H1 (cell line): ENCODE data around the gene GTF2E1. TPM values are rescaled to one million over a fixed set of nuclear protein-coding genes. Genes with fewer than 3 reads are reported as not detected.

ENCODE experiments used
- CTCF ChIA-PET: fragments of 300-600 bp; sonication (Branson Sonifier 250); formaldehyde crosslinking; loops from one replicate; lab custom pipeline; 2021; ENCODE audit not compliant: partially characterized antibody; lab: Charles Lee
- POLR2A ChIA-PET: fragments of 300-600 bp; sonication (Branson Sonifier 250); formaldehyde crosslinking; loops from one replicate; lab custom pipeline; 2021; ENCODE audit warnings: inconsistent platforms; ENCODE audit not compliant: partially characterized antibody; lab: Charles Lee
- DNase-seq, 2 experiments: peaks; one replicate each; pipeline versions ENCODE4 v3.0.0 to v3.0.0-alpha.2; 2010 to 2022; ENCODE audit warnings: low spot score in 2 of 2, low read depth in 1 of 2, mixed read lengths in 1 of 2
- FAIRE-seq: peaks from 2 replicates; lab custom pipeline; 2011; peaks lifted over from hg19 to GRCh38; lab: Jason Lieb, UNC
- H2AFZ ChIP-seq: 2 replicates; pipeline ENCODE4 v1.8.1; 2012; ENCODE audit warnings: low read length, inconsistent platforms
- H2AK5ac ChIP-seq: 2 replicates; pipeline ENCODE4 v1.6.1; 2013; ENCODE audit warnings: low read depth, low read length
- H2BK120ac ChIP-seq: replicated peaks from 2 replicates; pipeline ENCODE3; 2013; ENCODE audit warnings: low read depth, low read length, inconsistent platforms
- H2BK12ac ChIP-seq: 2 replicates; pipeline ENCODE4 v1.6.1; 2013; ENCODE audit warnings: low read depth, low read length
- H2BK15ac ChIP-seq: 2 replicates; pipeline ENCODE4 v1.6.1; 2013; ENCODE audit warnings: low read length
- H2BK20ac ChIP-seq: 2 replicates; pipeline ENCODE4 v1.6.1; 2013; ENCODE audit warnings: low read length
- H2BK5ac ChIP-seq: 2 replicates; pipeline ENCODE4 v1.6.1; 2013; ENCODE audit warnings: low read depth, low read length
- H3K14ac ChIP-seq: 2 replicates; pipeline ENCODE4 v1.6.1; 2013; ENCODE audit warnings: inconsistent platforms; ENCODE audit not compliant: insufficient read length
- H3K18ac ChIP-seq: 2 replicates; pipeline ENCODE4 v1.6.1; 2013; ENCODE audit warnings: low read length; ENCODE audit errors: extremely low read depth
- H3K23ac ChIP-seq: 2 replicates; pipeline ENCODE4 v1.6.1; 2013; ENCODE audit warnings: inconsistent platforms; ENCODE audit not compliant: insufficient read length
- H3K23me2 ChIP-seq: 2 replicates; pipeline ENCODE4 v1.6.1; 2013; ENCODE audit warnings: low read depth, low read length
- H3K27ac ChIP-seq: 2 replicates; pipeline ENCODE4 v1.6.1; 2011; ENCODE audit warnings: low read depth, low read length, inconsistent platforms
- H3K27me3 ChIP-seq, 4 experiments: replicated peaks in 1 of 4; 1 replicate in 1 of 4; 2 replicates in 3 of 4; pipeline versions ENCODE4 v1.6.1 to v1.8.1; 2011 to 2013; ENCODE audit warnings: low read length in 3 of 4, mild to moderate bottlenecking in 3 of 4, inconsistent platforms in 2 of 4, mixed read lengths in 2 of 4, moderate library complexity in 1 of 4; ENCODE audit not compliant: control insufficient read depth in 3 of 4, insufficient read depth in 3 of 4; ENCODE audit errors: extremely low read depth in 1 of 4
- H3K36me3 ChIP-seq, 4 experiments: 2 replicates each; pipeline versions ENCODE4 v1.6.1 to v1.8.1; 2011 to 2013; ENCODE audit warnings: mild to moderate bottlenecking in 4 of 4, low read length in 3 of 4, moderate library complexity in 2 of 4, control low read depth in 1 of 4, inconsistent platforms in 1 of 4; ENCODE audit not compliant: insufficient read depth in 4 of 4, control insufficient read depth in 2 of 4
- H3K4ac ChIP-seq: replicated peaks from 2 replicates; pipeline ENCODE3; 2013; ENCODE audit warnings: low read length, low read depth, mixed read lengths, inconsistent platforms; ENCODE audit not compliant: insufficient read length
- H3K4me1 ChIP-seq, 4 experiments: replicated peaks in 1 of 4; 1 replicate in 1 of 4; 2 replicates in 3 of 4; pipeline versions ENCODE4 v1.6.1 to v1.8.1; 2011 to 2013; ENCODE audit warnings: low read length in 3 of 4, inconsistent platforms in 2 of 4, mixed read lengths in 1 of 4; ENCODE audit not compliant: insufficient read depth in 4 of 4, control insufficient read depth in 3 of 4
- H3K4me2 ChIP-seq, 2 experiments: 2 replicates each; pipeline versions ENCODE4 v1.6.1 to v1.8.1; 2011 to 2013; ENCODE audit warnings: low read depth in 2 of 2, low read length in 2 of 2, control low read depth in 1 of 2, inconsistent platforms in 1 of 2, mild to moderate bottlenecking in 1 of 2; ENCODE audit not compliant: insufficient read depth in 1 of 2
- H3K4me3 ChIP-seq, 4 experiments: fragments of 200-600, 300-600 bp in 1 of 4; sonication (generic), shearing (Covaris generic), sonication (Bioruptor Twin) in 1 of 4; 2 replicates each; pipeline versions ENCODE4 v1.5.1 to v1.8.1; 2011 to 2016; ENCODE audit warnings: low read length in 4 of 4, low read depth in 3 of 4, control low read depth in 2 of 4, inconsistent platforms in 2 of 4, mild to moderate bottlenecking in 2 of 4, mixed read lengths in 1 of 4, moderate library complexity in 1 of 4; ENCODE audit not compliant: insufficient read depth in 2 of 4; ENCODE audit errors: extremely low read depth in 1 of 4
- H3K56ac ChIP-seq: replicated peaks from 2 replicates; pipeline ENCODE3; 2013; ENCODE audit warnings: low read depth, mild to moderate bottlenecking, mixed read lengths, low read length, inconsistent platforms; ENCODE audit not compliant: insufficient read length
- H3K79me1 ChIP-seq: 2 replicates; pipeline ENCODE4 v1.6.1; 2013; ENCODE audit warnings: low read depth, low read length, control low read depth
- H3K79me2 ChIP-seq, 2 experiments: 2 replicates each; pipeline versions ENCODE4 v1.6.1 to v1.8.1; 2012 to 2013; ENCODE audit warnings: low read length in 2 of 2, mild to moderate bottlenecking in 2 of 2, inconsistent platforms in 1 of 2; ENCODE audit not compliant: insufficient read depth in 2 of 2, control insufficient read depth in 1 of 2
- H3K9ac ChIP-seq, 4 experiments: replicated peaks in 1 of 4; 1 replicate in 1 of 4; 2 replicates in 3 of 4; pipeline versions ENCODE4 v1.6.1 to v1.8.1; 2011 to 2013; ENCODE audit warnings: low read depth in 3 of 4, low read length in 3 of 4, control low read depth in 2 of 4, mild to moderate bottlenecking in 2 of 4, moderate library complexity in 2 of 4, inconsistent platforms in 1 of 4; ENCODE audit errors: extremely low read depth in 1 of 4
- H3K9me3 ChIP-seq, 2 experiments: 2 replicates each; pipeline versions ENCODE4 v1.6.1 to v1.8.1; 2012 to 2013; ENCODE audit warnings: mild to moderate bottlenecking in 2 of 2, moderate library complexity in 2 of 2, control low read depth in 1 of 2, inconsistent platforms in 1 of 2, low read depth in 1 of 2, low read length in 1 of 2, mixed read lengths in 1 of 2; ENCODE audit not compliant: insufficient read depth in 2 of 2
- H4K20me1 ChIP-seq, 2 experiments: replicated peaks in 1 of 2; 2 replicates each; pipeline versions ENCODE3 to v1.8.1; 2011 to 2013; ENCODE audit warnings: inconsistent platforms in 2 of 2, low read length in 2 of 2, mild to moderate bottlenecking in 1 of 2; ENCODE audit not compliant: insufficient read depth in 2 of 2, control insufficient read depth in 1 of 2
- H4K5ac ChIP-seq: 2 replicates; pipeline ENCODE4 v1.6.1; 2013; ENCODE audit warnings: low read length, low read depth, mixed read lengths, inconsistent platforms; ENCODE audit not compliant: insufficient read length
- H4K8ac ChIP-seq: 2 replicates; pipeline ENCODE4 v1.8.0; 2013; ENCODE audit warnings: mild to moderate bottlenecking, moderate library complexity, low read length, inconsistent platforms; ENCODE audit not compliant: insufficient read depth; ENCODE audit errors: extremely low read depth
- H4K91ac ChIP-seq: replicated peaks from 2 replicates; pipeline ENCODE3; 2013; ENCODE audit warnings: low read length, mixed read lengths, inconsistent platforms; ENCODE audit not compliant: insufficient read length
- TAF1 ChIP-seq: IDR thresholded peaks from 2 replicates; pipeline ENCODE4 v1.6.1; 2011; ENCODE audit warnings: mild to moderate bottlenecking, low read depth, low read length
- WGBS, 2 experiments: shearing (Covaris generic) in 1 of 2; methylation state at CpG; one replicate each; pipeline versions ENCODE4 v1.1.6 to v1.1.7; 2013 to 2015; ENCODE audit warnings: low lambda C conversion rate in 2 of 2, mixed read lengths in 2 of 2, inconsistent platforms in 1 of 2, low coverage in 1 of 2, missing lambda C conversion rate in 1 of 2; ENCODE audit not compliant: insufficient replicate concordance in 2 of 2, insufficient coverage in 1 of 2, insufficient read length in 1 of 2; ENCODE audit errors: extremely low coverage in 1 of 2, missing lambda C conversion rate in 1 of 2; 5-methylcytosine and 5-hydroxymethylcytosine counted together
- polyA plus RNA-seq, 7 experiments: library from polyadenylated mRNA; depleted of rRNA in 3 of 7; stranded (reverse) in 5 of 7; unstranded in 2 of 7; fragments of >200 nt in 5 of 7; fragments of 200-250 nt in 2 of 7; gene quantifications; 1 replicate in 5 of 7; 2 replicates in 1 of 7; 4 replicates in 1 of 7; pipeline versions ENCODE4 v1.2.1 to v1.2.3, GENCODE V29; 2011 to 2013; ENCODE audit warnings: missing spikeins in 2 of 7, mixed read lengths in 2 of 7
- total RNA-seq: library from RNA; stranded (reverse); fragmentation: NEBNext Ultra II Directional; extraction: Animal tissue kit (Norgen Biotek cat#: 25700); gene quantifications from 2 replicates; pipeline ENCODE4 v1.2.1, GENCODE V29; 2021
- TF ChIP-seq, protein P1 (sequence below): IDR thresholded peaks from 2 replicates; pipeline ENCODE4 v1.6.1; 2011; ENCODE audit warnings: low read length, improper control_type of control experiment
- TF ChIP-seq, protein P2 (sequence below): IDR thresholded peaks from 2 replicates; pipeline ENCODE4 v1.6.1; 2011; ENCODE audit warnings: low read depth, mild to moderate bottlenecking, low read length; ENCODE audit not compliant: insufficient read depth
- TF ChIP-seq, protein P3 (sequence below): IDR thresholded peaks from 2 replicates; pipeline ENCODE4 v1.6.1; 2012; ENCODE audit warnings: low read length, inconsistent platforms

The GTF2E1 gene
- total and polyA plus RNA-seq, 2 of the 8 experiments (the other 6 are each of a cell fraction or from before 2014, with no cell fraction given) = 37.4 to 73.3 TPM

DNA sequence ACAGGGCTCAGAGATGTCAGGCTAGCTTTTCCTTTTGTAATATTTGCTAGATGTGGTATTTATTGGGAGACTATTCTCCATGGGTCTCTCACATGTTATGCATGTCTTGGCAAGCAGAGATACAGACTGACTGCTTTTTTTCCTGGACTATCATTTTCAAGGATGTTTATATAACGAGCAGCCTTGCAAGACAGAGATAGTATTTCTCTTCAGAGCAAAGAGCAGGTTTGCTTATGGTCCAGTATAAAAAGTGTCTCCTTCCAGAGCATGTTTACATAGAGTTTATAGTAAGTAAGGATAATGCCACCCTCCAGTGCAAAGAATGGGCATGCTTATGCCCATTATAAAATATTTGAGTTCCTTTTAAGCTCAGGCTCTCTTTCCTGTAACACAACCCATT, 24.6 kb downstream of the GTF2E1 start:
- Histone ChIP-seq H3K4ac (no peak overlapping the region), H3K36me3 (peaks cover 0 to 6% (median 2%) of the 10 kb centered on the region in 4 experiments; a peak in 3 of 8 replicates), H3K4me1 (peaks cover 0 to 10% (median 2%) of the 10 kb centered on the region in 4 experiments; a peak in 4 of 7 replicates), H4K20me1 (peaks cover 1 to 6% of the 10 kb centered on the region in 2 experiments), H3K79me2 (peaks cover 0 to 95% of the 10 kb centered on the region in 2 experiments; a peak in 2 of 4 replicates), H3K23ac (no peak overlapping the region), H4K8ac (no peak overlapping the region), H3K27ac (no peak overlapping the region), H2BK120ac (no peak overlapping the region), H3K4me3 (no peak overlapping the region), H2BK12ac (no peak overlapping the region), H2AFZ (no peak overlapping the region), H3K27me3 (no peaks in the 10 kb centered on the region), H3K23me2 (no peaks in the 10 kb centered on the region), H3K9ac (no peak overlapping the region), H3K79me1 (peaks cover 2% of the 10 kb centered on the region; the same call in 1 of the 2 replicates), H3K18ac (no peak overlapping the region), H3K9me3 (no peaks in the 10 kb centered on the region), H4K91ac (no peak overlapping the region), H2BK5ac (no peak overlapping the region), H4K5ac (no peak overlapping the region), H3K14ac (no peak overlapping the region), H3K56ac (no peak overlapping the region), H2AK5ac (no peak overlapping the region), H2BK15ac (no peak overlapping the region), H3K4me2 (no peak overlapping the region), H2BK20ac (no peak overlapping the region)
- no peak for FAIRE-seq
- DNase-seq = no peak
- WGBS, 2 experiments = 96% methylated on average over 1 of the region's 1 CpG; no CpG with 5 or more reads in 1 of the 2 experiments
- POLR2A ChIA-PET = no interaction called here
- CTCF ChIA-PET = interaction anchor here (1.3 kb wide), 1 partner anchor 26 kb away, joined by 3 read pairs; no protein-coding TSS in a partner anchor
- TF ChIP-seq TAF1 = no peak
- TF ChIP-seq, protein P1, sequence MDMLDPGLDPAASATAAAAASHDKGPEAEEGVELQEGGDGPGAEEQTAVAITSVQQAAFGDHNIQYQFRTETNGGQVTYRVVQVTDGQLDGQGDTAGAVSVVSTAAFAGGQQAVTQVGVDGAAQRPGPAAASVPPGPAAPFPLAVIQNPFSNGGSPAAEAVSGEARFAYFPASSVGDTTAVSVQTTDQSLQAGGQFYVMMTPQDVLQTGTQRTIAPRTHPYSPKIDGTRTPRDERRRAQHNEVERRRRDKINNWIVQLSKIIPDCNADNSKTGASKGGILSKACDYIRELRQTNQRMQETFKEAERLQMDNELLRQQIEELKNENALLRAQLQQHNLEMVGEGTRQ = no peak
- TF ChIP-seq, protein P2, sequence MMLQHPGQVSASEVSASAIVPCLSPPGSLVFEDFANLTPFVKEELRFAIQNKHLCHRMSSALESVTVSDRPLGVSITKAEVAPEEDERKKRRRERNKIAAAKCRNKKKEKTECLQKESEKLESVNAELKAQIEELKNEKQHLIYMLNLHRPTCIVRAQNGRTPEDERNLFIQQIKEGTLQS = no peak
- TF ChIP-seq, protein P3, sequence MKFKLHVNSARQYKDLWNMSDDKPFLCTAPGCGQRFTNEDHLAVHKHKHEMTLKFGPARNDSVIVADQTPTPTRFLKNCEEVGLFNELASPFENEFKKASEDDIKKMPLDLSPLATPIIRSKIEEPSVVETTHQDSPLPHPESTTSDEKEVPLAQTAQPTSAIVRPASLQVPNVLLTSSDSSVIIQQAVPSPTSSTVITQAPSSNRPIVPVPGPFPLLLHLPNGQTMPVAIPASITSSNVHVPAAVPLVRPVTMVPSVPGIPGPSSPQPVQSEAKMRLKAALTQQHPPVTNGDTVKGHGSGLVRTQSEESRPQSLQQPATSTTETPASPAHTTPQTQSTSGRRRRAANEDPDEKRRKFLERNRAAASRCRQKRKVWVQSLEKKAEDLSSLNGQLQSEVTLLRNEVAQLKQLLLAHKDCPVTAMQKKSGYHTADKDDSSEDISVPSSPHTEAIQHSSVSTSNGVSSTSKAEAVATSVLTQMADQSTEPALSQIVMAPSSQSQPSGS = no peak
